NCI-H2196 (cell line): ENCODE data around the gene ADGRL1.

Experiments used
- DNase-seq: peaks from one replicate; lab custom pipeline; 2025; ENCODE audit not compliant: unreplicated experiment; lab: John Stamatoyannopoulos, UW

The ADGRL1 gene

DNA sequence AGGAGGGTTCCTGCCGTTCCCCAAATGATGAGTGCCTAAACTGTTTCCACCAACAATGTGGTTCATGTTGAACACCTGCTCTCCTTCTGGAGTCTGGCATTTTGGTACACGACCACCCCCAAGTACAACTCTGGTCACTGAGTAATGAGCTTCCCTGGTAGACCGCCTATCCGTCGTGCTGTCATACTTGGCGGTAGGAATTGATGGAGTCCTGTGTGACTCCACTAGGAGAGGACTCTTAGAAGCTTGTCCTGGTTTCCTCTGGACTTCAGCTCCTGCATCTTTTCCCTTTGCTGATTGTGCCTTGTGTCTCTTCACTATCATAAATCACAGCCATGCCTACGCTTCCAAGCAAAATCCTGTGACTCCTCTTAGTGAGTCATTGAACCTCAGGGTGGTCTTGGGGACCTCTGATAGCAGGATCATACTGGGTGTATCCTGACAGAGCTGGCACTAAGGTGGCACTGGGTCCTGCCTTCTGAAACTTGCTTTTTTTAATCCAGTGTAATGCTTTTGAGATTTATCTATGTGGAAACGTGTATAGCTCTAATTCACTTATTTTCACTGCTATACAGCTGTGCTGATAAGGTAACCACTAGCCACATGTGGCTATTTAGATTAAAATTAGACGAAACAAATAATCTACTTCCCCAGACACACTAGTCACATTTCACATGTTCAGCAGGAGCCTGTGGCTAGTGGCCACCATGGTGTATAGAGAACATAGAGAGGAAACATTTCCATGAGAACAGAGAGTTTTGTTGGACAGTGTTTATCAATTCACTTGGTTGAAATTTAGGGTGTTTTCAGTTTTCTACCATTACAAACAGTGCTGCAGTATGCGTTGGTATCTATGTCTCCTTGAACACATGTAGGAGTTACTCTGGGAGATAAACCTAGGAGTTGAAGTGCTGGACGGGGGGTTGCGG lies 63.4 kb downstream of the ADGRL1 start:
- no peak for DNase-seq

DNA sequence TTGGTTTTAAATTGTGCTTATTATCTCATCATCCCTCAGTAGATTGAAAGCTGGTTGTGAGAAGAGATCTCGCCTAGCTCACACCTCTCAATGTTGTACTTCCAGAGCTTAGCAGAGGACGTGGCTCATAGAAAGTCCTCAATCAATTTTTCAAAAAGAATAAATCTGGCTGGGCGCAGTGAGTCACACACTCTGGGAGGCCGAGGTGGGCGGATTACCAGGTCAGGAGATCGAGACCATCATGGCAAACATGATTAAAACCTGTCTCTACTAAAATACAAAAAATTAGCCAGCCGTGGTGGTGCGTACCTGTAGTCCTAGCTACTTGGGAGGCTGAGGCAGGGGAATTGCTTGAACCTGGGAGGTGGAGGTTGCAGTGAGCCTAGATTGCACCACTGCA lies 64.9 kb downstream of the ADGRL1 start:
- no peak for DNase-seq

GRCh38 chr19:14139944-14140343 lies 66.0 kb downstream of the ADGRL1 start:
- no peak for DNase-seq

- no peak for DNase-seq
Observed at GRCh38 chr19:14138576-14139265, 67.2 kb downstream of the ADGRL1 start.

DNA sequence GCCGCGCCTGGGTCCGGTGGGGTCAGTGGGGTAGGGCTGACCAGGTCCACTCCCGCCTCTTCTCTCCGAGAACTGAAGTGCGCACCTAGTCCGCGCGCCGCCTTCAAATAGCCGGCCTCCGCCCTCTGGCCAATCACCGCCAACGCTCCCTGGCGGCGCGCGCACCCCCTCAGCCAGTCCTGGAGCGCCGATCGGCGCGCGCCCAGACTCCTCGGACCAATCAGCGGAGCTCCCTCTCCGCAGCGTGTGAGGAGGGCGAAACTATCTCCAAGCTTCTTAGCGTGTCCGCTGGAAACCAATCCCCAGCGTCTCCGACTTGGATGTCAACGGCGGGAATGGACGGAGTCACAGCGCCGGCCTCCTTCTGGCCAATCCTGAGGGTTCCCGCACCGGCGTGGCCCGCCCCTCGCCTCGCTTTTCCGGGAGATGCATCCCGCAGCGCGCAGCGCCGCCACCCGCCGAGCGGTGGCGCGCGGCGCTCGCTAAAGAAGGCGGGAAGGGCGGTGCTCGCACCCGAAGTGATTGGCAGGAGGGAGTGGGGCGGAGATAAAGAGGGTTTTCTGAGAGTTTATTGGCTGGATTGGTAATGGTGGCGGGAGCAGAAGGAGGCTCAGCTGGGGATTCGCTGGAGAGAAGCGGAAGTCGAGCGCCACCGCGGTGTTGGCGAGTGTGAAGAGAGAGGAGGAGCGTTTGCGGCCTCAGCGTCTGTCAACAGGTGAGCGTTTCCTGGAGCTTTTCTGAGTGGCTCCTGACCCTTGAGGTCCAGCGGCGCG lies 69.3 kb downstream of the ADGRL1 start, which contains the start of gene ASF1B:
TSS of gene ASF1B (minus strand) at position 81 of the 773 bp plus-strand sequence. CDS start 133 bp downstream, outside the sequence.
- peak; percentile 99 for DNase-seq

GRCh38 chr19:14135985-14136508 lies 69.9 kb downstream of the ADGRL1 start:
- no peak for DNase-seq

GRCh38 chr19:14135355-14135754 lies 70.6 kb downstream of the ADGRL1 start:
- no peak for DNase-seq

- DNase-seq = no peak
Observed at GRCh38 chr19:14127929-14128509, 78.0 kb downstream of the ADGRL1 start.

DNA sequence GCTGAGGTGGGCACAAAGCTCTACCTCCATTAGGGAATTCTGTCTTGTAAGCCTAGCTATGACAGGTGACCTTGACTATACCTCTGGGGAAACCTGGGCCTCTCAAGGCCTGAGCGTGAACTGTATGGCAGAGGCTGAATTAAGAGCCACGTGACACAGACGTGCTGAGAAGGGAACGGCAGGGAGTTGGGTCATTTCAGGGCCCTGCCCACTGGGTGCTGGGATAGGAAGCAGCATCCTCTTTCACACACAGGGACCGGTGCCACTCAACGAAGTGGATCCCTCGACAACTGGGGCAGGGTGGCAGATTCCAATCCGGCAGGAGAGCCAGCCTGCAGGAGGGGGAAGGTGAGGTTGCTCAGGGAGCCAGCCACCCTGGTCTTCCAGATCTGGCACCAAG lies 78.8 kb downstream of the ADGRL1 start:
- DNase-seq = no peak

- no peak for DNase-seq
Observed at GRCh38 chr19:14122924-14123323, 83.0 kb downstream of the ADGRL1 start.

DNA sequence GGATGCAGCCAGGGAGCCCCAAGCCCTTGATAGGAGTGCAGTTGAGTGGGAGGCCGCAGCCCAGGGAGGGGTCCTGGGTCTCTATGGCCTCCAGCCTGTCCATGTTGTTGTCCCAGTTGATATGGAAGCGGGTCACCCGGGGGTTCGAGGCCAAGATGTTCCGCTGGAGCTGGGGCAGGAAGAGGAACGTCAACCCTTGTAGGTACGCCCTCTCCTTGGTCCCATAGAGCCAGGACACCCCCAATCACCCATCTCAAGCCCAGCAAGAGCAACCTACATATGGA lies 85.5 kb downstream of the ADGRL1 start:
- no peak for DNase-seq

GRCh38 chr19:14119644-14120496 lies 86.1 kb downstream of the ADGRL1 start:
- DNase-seq = no peak

- DNase-seq = no peak
Observed at GRCh38 chr19:14119146-14119545, 86.8 kb downstream of the ADGRL1 start.

- peak; percentile 78 for DNase-seq
Observed at GRCh38 chr19:14118165-14119051, 87.6 kb downstream of the ADGRL1 start.

DNA sequence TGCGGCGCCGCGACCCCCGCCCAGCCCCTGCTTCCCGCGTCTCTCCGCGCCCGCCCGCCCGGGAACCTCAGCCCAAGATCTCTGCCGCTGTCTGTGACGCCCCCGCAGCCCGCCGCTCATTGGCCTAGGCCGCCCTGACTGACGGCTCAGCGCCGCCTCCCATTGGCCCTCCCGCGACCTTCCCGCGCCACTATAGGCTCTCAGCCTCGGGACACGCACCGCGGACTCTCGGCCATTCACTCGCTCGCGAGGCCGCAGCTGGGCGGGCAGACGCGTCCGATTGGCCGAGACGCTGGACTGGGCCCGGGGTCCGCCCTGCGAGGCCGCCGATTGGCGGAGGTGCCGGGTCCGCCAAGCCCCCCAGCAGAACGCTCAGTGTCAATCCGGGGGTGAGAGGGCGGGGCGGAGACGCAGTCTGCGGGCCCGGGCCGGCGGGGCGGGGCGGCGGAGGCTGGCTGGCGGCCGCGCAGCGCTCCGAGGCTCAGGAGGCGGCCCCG lies 88.3 kb downstream of the ADGRL1 start, which contains the start of gene PRKACA:
TSS of gene PRKACA (minus strand) at position 95 of the 497 bp plus-strand sequence. CDS start 215 bp downstream, outside the sequence.
- peak; percentile 98 for DNase-seq

DNA sequence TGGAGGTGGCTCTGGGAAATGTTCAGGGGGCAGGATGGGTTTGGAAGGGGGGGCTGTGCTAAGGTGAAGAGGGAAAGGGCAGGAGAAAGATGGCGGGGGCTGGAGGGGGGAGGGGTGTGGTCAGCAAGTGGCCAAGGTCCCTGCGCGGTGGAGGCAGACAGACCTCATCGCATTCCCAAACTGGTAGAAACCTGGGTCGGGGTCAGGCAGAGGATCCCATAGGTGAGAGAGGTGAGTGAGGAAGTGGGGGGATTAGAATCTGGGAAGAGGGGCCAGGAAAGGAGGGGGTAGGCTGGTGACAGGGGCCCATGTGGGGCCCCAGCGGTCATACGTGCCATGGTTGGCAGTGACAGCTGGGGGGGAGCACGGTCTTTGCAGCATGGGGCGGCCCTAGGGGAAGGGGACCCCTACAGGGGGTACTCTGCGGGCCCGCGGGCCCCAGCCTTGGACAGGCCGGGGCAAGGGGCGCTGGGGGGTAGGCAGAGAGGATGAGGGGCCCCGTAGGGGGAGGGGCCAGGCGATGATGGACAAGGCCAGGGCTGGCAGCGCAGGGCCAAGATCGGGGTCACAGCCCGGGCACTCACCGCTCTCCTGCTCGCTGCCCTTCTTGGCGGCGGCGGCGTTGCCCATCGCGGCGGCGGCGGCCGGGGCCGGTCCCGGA lies 88.9 kb downstream of the ADGRL1 start:
- no peak for DNase-seq

DNA sequence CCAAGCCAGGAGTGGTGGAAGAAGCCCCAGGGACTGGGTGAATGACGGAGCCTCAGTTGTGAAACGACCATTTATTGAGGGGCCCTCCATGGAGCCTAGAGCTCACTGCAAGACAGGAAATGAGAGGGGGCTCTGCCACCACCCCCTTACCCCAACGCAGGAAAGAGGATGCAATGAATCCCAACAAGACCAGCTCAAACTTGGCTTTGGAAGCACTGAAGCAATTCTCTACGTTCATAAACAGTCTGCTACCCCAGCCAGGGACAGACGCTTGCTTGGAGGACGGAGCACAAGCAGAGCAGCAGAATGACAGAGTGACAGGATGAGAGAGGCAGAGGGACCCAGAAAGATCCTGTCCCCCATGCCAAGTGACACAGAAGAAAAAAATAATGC lies 89.4 kb downstream of the ADGRL1 start:
- no peak for DNase-seq

DNA sequence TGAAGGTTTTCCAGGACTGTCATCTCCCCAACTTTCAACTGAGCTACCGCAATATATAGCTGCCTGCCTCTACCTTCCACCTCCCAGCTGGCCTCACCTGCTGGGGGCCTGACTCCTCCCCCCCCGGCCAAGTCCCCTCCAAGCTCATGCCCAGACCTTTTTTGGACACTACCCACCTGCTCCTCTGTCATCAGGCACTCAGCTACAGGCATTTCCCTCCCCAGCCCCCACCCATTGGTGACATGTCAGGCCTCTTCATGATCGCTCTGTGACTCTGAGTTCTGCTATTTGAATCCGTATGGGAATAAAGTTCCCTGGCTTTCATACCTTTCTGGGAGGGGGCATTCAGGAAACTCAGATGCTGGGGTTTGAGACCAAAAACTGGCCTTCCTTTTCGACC lies 90.2 kb downstream of the ADGRL1 start:
- no peak for DNase-seq
